K562 (cell line): ENCODE data around the gene TAF11. TPM values are rescaled to one million over a fixed set of nuclear protein-coding genes. Genes with fewer than 3 reads are reported as not detected.

Experiments
- ATAC-seq: fragments of 200-7000 bp; cut with Tn5 transposase; 3 replicates; pipeline ENCODE4 v1.9.1; 2020; ENCODE audit warnings: moderate library complexity
- BruUV-seq: library from RNA; stranded (reverse); fragments of 400-500 nt; replicated peaks from 2 replicates; lab custom pipeline; 2021; lab: Mats Ljungman, UMichigan
- CTCF ChIA-PET: fragments of 300-600 bp; formaldehyde crosslinking; extraction: SDS; loops from one replicate; lab custom pipeline; 2021; ENCODE audit warnings: low intra/inter-chr PET ratio; lab: Yijun Ruan, JAX
- POLR2A ChIA-PET: fragments of 300-600, 350-650 bp; sonication (Branson Sonifier 250); formaldehyde crosslinking; extraction: SDS; loops from one replicate; lab custom pipeline; 2021; ENCODE audit warnings: antibody characterized with exemption, inconsistent platforms; lab: Yijun Ruan, JAX
- DNase-seq, 4 experiments: peaks; one replicate each; pipeline versions ENCODE4 v3.0.0 to v3.0.0-alpha.2; 2011 to 2018; ENCODE audit warnings: low spot score in 3 of 4, mixed read lengths in 3 of 4; ENCODE audit errors: extremely low read depth in 1 of 4
- FAIRE-seq: peaks from 2 replicates; lab custom pipeline; 2011; peaks lifted over from hg19 to GRCh38; lab: Jason Lieb, UNC
- H2AFZ ChIP-seq: 2 replicates; pipeline ENCODE4 v1.6.0; 2011; ENCODE audit warnings: low read depth, low read length, control low read depth, inconsistent platforms
- H3K27ac ChIP-seq: fragments of 200-600 bp; 3 replicates; pipeline ENCODE4 v1.8.0; 2011; ENCODE audit warnings: low read depth, mild to moderate bottlenecking, control low read depth, inconsistent platforms, low read length, moderate library complexity, mixed read lengths; ENCODE audit errors: extremely low read depth
- H3K27me3 ChIP-seq, 2 experiments: fragments of 300-600 bp in 1 of 2; 2 replicates in 1 of 2; 3 replicates in 1 of 2; pipeline versions ENCODE4 v1.6.0 to v1.8.0; 2011; ENCODE audit warnings: inconsistent platforms in 2 of 2, low read length in 2 of 2, mild to moderate bottlenecking in 1 of 2, mixed read lengths in 1 of 2, moderate library complexity in 1 of 2; ENCODE audit not compliant: control insufficient read depth in 2 of 2, insufficient read depth in 2 of 2
- H3K36me3 ChIP-seq: fragments of 300-600 bp; 3 replicates; pipeline ENCODE4 v1.8.0; 2011; ENCODE audit warnings: mild to moderate bottlenecking, low read length, inconsistent platforms; ENCODE audit not compliant: control insufficient read depth, insufficient read depth
- H3K4me1 ChIP-seq, 2 experiments: fragments of 200-600 bp in 1 of 2; replicated peaks in 1 of 2; 2 replicates in 1 of 2; 3 replicates in 1 of 2; pipeline versions ENCODE4 v1.5.1 to v1.8.0; 2011; ENCODE audit warnings: inconsistent platforms in 2 of 2, low read length in 2 of 2, mild to moderate bottlenecking in 1 of 2, mixed read lengths in 1 of 2, moderate library complexity in 1 of 2; ENCODE audit not compliant: control insufficient read depth in 2 of 2, insufficient read depth in 2 of 2
- H3K4me2 ChIP-seq: 2 replicates; pipeline ENCODE4 v1.6.1; 2011; ENCODE audit warnings: low read length, control low read depth, inconsistent platforms, mixed read lengths; ENCODE audit not compliant: insufficient read depth
- H3K4me3 ChIP-seq: fragments of 200-600 bp; sonication (generic), shearing (Covaris generic); 2 replicates; pipeline ENCODE4 v1.5.1; 2016; ENCODE audit warnings: control low read depth, inconsistent platforms
- H3K79me2 ChIP-seq: fragments of 200-600 bp; 3 replicates; pipeline ENCODE4 v1.8.0; 2011; ENCODE audit warnings: low read length, inconsistent platforms; ENCODE audit not compliant: control insufficient read depth, insufficient read depth
- H3K9ac ChIP-seq, 2 experiments: 2 replicates each; pipeline versions ENCODE4 v1.6.0 to v1.6.1; 2011; ENCODE audit warnings: low read depth in 2 of 2, low read length in 2 of 2, control low read depth in 1 of 2, inconsistent platforms in 1 of 2, mild to moderate bottlenecking in 1 of 2, mixed read lengths in 1 of 2; ENCODE audit not compliant: insufficient read depth in 1 of 2
- H3K9me1 ChIP-seq: one replicate; pipeline ENCODE4 v1.6.0; 2011; ENCODE audit warnings: inconsistent platforms, mild to moderate bottlenecking, low read length, moderate library complexity; ENCODE audit not compliant: control insufficient read depth, insufficient read depth
- H3K9me3 ChIP-seq: replicated peaks from 2 replicates; pipeline ENCODE4 v1.5.1; 2011; ENCODE audit warnings: low read depth, low read length, inconsistent platforms; ENCODE audit not compliant: control insufficient read depth, insufficient read depth
- H4K20me1 ChIP-seq: replicated peaks from 2 replicates; pipeline ENCODE4 v1.6.1; 2011; ENCODE audit warnings: low read length, inconsistent platforms, mixed read lengths; ENCODE audit not compliant: control insufficient read depth, insufficient read depth
- CBX5 ChIP-seq: IDR thresholded peaks from 2 replicates; pipeline ENCODE4 v1.6.1; 2014; ENCODE audit warnings: low read depth, borderline replicate concordance
- ELF4 ChIP-seq: fragments of 450-650 bp; formaldehyde crosslinking; IDR thresholded peaks from 2 replicates; pipeline ENCODE4 v1.4.0; 2022; ENCODE audit warnings: missing genetic modification characterization
- FOXM1 ChIP-seq, 2 experiments: fragments of 450-650 bp in 1 of 2; sonication (generic) in 1 of 2; formaldehyde crosslinking in 1 of 2; IDR thresholded peaks; 2 replicates each; pipeline versions ENCODE4 v1.6.1 to v1.9.0; 2017 to 2022; ENCODE audit warnings: low read depth in 2 of 2, mild to moderate bottlenecking in 2 of 2, missing genetic modification reagents in 1 of 2, moderate library complexity in 1 of 2
- GABPB1 ChIP-seq: sonication (generic); formaldehyde crosslinking; IDR thresholded peaks from 2 replicates; pipeline ENCODE4 v1.8.0; 2022; ENCODE audit warnings: mild to moderate bottlenecking, missing genetic modification reagents
- GTF2F1 ChIP-seq: IDR thresholded peaks from 2 replicates; pipeline ENCODE4 v1.6.1; 2011; ENCODE audit warnings: low read depth, low read length, improper control_type of control experiment
- MECOM ChIP-seq: fragments of 250-450 bp; sonication (Bioruptor Pico); IDR thresholded peaks from 2 replicates; pipeline ENCODE4 v1.8.0; 2022; ENCODE audit warnings: inconsistent platforms
- MXI1 ChIP-seq: IDR thresholded peaks from 2 replicates; pipeline ENCODE4 v1.6.1; 2011; ENCODE audit warnings: low read depth, mild to moderate bottlenecking, improper control_type of control experiment, low read length
- NCOR1 ChIP-seq: fragments of 450-650 bp; IDR thresholded peaks from 2 replicates; pipeline ENCODE4 v1.6.1; 2016; ENCODE audit warnings: mild to moderate bottlenecking, moderate library complexity
- ZBTB9 ChIP-seq: fragments of 450-650 bp; formaldehyde crosslinking; IDR thresholded peaks from 2 replicates; pipeline ENCODE4 v1.4.0; 2020; ENCODE audit warnings: mild to moderate bottlenecking, moderate library complexity
- ZNF12 ChIP-seq: sonication (generic); formaldehyde crosslinking; IDR thresholded peaks from 2 replicates; pipeline ENCODE4 v1.4.0; 2020; ENCODE audit warnings: mild to moderate bottlenecking, missing genetic modification reagents
- WGBS: fragments of 100-300 bp; shearing (Covaris generic); methylation state at CpG from one replicate; pipeline ENCODE4 v1.1.6; 2016; ENCODE audit warnings: low coverage, mixed read lengths; ENCODE audit not compliant: insufficient coverage; ENCODE audit errors: missing lambda C conversion rate; 5-methylcytosine and 5-hydroxymethylcytosine counted together
- in situ Hi-C: fragments of 300-500 bp; cut with MboI; formaldehyde crosslinking; loops from 4 replicates; pipeline ENCODE4 v1.15.0; 2018; ENCODE audit warnings: inconsistent platforms, mixed read lengths
- intact Hi-C: fragments of 100-400 bp; cut with micrococcal nuclease; formaldehyde crosslinking; loops from 2 replicates; pipeline ENCODE4 v1.14.2; 2022
- polyA plus RNA-seq, 8 experiments: library from polyadenylated mRNA; depleted of rRNA in 4 of 8; stranded (reverse) in 5 of 8; unstranded in 3 of 8; fragments of >200 nt; fragmentation: Nextera tagmentation in 2 of 8; fragmentation: Illumina TruSeq in 1 of 8; extraction: Ambion mirVana in 2 of 8; extraction: Trizol in 1 of 8; gene quantifications; 2 replicates each; pipeline versions ENCODE4 v1.2.1 to v1.2.3, GENCODE V29; 2011 to 2014; ENCODE audit warnings: inconsistent platforms in 1 of 8, missing spikeins in 1 of 8
- total RNA-seq, 7 experiments: library from RNA; depleted of rRNA in 6 of 7; stranded (reverse); fragments of >200 nt in 6 of 7; fragmentation: Illumina TruSeq in 2 of 7; extraction: Trizol in 2 of 7; gene quantifications; 2 replicates each; pipeline versions ENCODE4 v1.2.1 to v1.2.3, GENCODE V29; 2011 to 2021; ENCODE audit warnings: low replicate concordance in 1 of 7
- TF ChIP-seq, protein P1 (sequence below), 2 experiments: fragments of 450-650 bp; IDR thresholded peaks; 2 replicates each; pipeline ENCODE4 v1.6.1; 2018; ENCODE audit warnings: mild to moderate bottlenecking in 2 of 2, low read depth in 1 of 2; ENCODE audit not compliant: partially characterized antibody in 2 of 2
- TF ChIP-seq, protein P2 (sequence below): sonication (generic); formaldehyde crosslinking; IDR thresholded peaks from 2 replicates; pipeline ENCODE4 v1.8.0; 2023; ENCODE audit warnings: mild to moderate bottlenecking, missing genetic modification reagents

Gene TAF11
- total and polyA plus RNA-seq, 9 of the 15 experiments (the other 6 are each of a cell fraction or from before 2014, with no cell fraction given), result 40.9 to 91.9 (median 71.9) TPM

DNA sequence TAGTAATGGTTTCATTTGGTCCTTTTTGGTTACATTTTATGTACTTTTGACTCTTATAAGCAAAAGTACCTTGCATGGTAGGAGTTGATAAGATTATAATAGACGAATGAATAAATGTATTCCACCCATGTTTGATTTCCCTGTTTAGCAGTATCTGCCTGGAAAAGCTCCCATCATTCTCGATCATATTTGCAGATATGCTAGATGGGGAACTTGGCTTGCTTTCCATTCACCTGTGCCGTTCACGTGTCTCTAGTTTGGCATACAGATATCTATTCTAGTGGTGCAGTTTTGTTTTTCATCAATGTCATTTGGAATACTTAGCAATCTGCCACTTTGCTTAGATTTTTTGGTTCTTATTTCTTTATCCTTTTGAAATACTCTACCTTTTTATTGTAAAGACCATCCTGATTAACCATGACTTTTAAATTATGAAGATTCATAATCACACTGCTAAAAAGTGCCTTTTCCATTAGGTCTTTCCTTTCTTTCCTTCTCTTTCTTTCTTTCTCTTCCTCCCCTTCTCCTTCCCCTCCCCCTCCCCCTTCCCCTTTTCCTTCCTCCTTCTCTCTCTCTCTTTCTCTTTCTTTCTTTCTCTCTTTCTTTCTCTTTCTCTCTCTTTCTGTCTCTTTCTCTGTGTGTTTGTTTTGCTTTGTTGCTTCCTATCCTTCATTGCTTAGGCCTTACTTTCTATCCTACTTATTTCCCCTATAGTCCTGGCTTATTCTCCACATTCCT is 41.6 kb upstream of the TAF11 start (continued):
- TF ChIP-seq, protein P1, sequence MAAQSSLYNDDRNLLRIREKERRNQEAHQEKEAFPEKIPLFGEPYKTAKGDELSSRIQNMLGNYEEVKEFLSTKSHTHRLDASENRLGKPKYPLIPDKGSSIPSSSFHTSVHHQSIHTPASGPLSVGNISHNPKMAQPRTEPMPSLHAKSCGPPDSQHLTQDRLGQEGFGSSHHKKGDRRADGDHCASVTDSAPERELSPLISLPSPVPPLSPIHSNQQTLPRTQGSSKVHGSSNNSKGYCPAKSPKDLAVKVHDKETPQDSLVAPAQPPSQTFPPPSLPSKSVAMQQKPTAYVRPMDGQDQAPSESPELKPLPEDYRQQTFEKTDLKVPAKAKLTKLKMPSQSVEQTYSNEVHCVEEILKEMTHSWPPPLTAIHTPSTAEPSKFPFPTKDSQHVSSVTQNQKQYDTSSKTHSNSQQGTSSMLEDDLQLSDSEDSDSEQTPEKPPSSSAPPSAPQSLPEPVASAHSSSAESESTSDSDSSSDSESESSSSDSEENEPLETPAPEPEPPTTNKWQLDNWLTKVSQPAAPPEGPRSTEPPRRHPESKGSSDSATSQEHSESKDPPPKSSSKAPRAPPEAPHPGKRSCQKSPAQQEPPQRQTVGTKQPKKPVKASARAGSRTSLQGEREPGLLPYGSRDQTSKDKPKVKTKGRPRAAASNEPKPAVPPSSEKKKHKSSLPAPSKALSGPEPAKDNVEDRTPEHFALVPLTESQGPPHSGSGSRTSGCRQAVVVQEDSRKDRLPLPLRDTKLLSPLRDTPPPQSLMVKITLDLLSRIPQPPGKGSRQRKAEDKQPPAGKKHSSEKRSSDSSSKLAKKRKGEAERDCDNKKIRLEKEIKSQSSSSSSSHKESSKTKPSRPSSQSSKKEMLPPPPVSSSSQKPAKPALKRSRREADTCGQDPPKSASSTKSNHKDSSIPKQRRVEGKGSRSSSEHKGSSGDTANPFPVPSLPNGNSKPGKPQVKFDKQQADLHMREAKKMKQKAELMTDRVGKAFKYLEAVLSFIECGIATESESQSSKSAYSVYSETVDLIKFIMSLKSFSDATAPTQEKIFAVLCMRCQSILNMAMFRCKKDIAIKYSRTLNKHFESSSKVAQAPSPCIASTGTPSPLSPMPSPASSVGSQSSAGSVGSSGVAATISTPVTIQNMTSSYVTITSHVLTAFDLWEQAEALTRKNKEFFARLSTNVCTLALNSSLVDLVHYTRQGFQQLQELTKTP (IDR thresholded peaks at IDR 0.05; ENCODE audit: low read depth in 1 of 2, partially characterized antibody in 2 of 2), result peak in 1 of 2 experiments; percentile 33

DNA sequence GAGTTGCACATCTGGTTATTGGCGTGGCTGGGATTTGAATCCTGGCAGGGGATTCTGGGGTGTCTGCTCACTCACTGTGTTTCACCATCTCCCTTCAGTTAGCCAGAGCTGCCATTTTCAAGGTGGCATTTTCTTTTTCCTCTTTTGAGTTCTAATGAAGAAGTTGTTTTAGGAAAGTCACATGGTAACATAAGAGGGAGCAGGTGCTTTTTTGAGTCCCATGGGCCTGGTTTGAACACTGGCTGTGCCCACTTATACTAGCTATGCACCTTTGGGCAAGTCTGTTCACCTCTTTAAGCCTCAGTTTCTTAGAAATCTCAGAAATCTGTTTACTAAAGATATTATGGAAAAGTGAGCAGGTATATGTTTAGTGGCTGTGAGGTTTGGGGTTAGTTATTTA is 40.9 kb upstream of the TAF11 start:
- FAIRE-seq (no peak), ATAC-seq (no peak), DNase-seq (no peak)
- CTCF ChIA-PET, result no interaction called here
- Histone ChIP-seq H2AFZ (no peak overlapping the region), H3K4me1 (no peaks in the 10 kb centered on the region), H3K27me3 (no peaks in the 10 kb centered on the region), H3K4me3 (no peak overlapping the region), H3K9me3 (no peaks in the 10 kb centered on the region), H3K9me1 (no peaks in the 10 kb centered on the region), H3K4me2 (no peak overlapping the region), H4K20me1 (peaks cover 12% of the 10 kb centered on the region), H3K79me2 (no peaks in the 10 kb centered on the region), H3K9ac (no peak overlapping the region), H3K27ac (no peak overlapping the region), H3K36me3 (no peaks in the 10 kb centered on the region)
- POLR2A ChIA-PET, result interaction anchor here (0.6 to 1.3 kb wide), 2 partner anchors 16 to 112 kb away, joined by 3 to 4 read pairs; no protein-coding TSS in a partner anchor
- in situ Hi-C loops, result no loop called here
- BruUV-seq, result no TSS peak
- intact Hi-C loops, result no loop called here
- 24% methylated on average over 1 of the region's 1 CpG for WGBS
- no peak for TF ChIP-seq ZNF12
- no peak for TF ChIP-seq CBX5
- TF ChIP-seq MECOM, result no peak
- TF ChIP-seq, protein P2, sequence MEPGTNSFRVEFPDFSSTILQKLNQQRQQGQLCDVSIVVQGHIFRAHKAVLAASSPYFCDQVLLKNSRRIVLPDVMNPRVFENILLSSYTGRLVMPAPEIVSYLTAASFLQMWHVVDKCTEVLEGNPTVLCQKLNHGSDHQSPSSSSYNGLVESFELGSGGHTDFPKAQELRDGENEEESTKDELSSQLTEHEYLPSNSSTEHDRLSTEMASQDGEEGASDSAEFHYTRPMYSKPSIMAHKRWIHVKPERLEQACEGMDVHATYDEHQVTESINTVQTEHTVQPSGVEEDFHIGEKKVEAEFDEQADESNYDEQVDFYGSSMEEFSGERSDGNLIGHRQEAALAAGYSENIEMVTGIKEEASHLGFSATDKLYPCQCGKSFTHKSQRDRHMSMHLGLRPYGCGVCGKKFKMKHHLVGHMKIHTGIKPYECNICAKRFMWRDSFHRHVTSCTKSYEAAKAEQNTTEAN (CRISPR knock-in tag), result no peak
- TF ChIP-seq MXI1, result no peak
- TF ChIP-seq ZBTB9 (CRISPR knock-in tag), result no peak
- no peak for TF ChIP-seq NCOR1
- no peak for TF ChIP-seq GTF2F1
- no peak for TF ChIP-seq GABPB1 (CRISPR knock-in tag)
- no peak for TF ChIP-seq ELF4 (CRISPR knock-in tag)
- TF ChIP-seq FOXM1 (IDR thresholded peaks at IDR 0.05; ENCODE audit: low read depth), result no peak
- TF ChIP-seq FOXM1 (CRISPR knock-in tag; IDR thresholded peaks at IDR 0.05; ENCODE audit: low read depth), result no peak
